Measurements from ENCODE around the gene ASIC4.
A peak's percentile ranks its signal among the peaks of the same experiment; 100 is the strongest.

Gene ASIC4

GRCh38 chr2:219565130-219566080 is 51.1 kb downstream of the ASIC4 start:
- no peak overlapping the region for H3K4me3 ChIP-seq (ENCODE audit: low read depth, low read length)
- DNase-seq (ENCODE audit: low read depth), result no peak
- in situ Hi-C loops (cut with HindIII; ENCODE audit: low sequenced_read_pairs), result no loop called here
- TF ChIP-seq, protein P1, sequence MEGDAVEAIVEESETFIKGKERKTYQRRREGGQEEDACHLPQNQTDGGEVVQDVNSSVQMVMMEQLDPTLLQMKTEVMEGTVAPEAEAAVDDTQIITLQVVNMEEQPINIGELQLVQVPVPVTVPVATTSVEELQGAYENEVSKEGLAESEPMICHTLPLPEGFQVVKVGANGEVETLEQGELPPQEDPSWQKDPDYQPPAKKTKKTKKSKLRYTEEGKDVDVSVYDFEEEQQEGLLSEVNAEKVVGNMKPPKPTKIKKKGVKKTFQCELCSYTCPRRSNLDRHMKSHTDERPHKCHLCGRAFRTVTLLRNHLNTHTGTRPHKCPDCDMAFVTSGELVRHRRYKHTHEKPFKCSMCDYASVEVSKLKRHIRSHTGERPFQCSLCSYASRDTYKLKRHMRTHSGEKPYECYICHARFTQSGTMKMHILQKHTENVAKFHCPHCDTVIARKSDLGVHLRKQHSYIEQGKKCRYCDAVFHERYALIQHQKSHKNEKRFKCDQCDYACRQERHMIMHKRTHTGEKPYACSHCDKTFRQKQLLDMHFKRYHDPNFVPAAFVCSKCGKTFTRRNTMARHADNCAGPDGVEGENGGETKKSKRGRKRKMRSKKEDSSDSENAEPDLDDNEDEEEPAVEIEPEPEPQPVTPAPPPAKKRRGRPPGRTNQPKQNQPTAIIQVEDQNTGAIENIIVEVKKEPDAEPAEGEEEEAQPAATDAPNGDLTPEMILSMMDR (IDR thresholded peaks at IDR 0.05; ENCODE audit: low read depth, low read length, missing control alignments), result no peak

- in situ Hi-C loops (cut with HindIII; ENCODE audit: low sequenced_read_pairs), result no loop called here
- H3K4me3 ChIP-seq (ENCODE audit: low read depth, low read length), result no peak overlapping the region
- TF ChIP-seq, protein P1 (IDR thresholded peaks at IDR 0.05; ENCODE audit: low read depth, low read length, missing control alignments), result no peak
- no peak for DNase-seq (ENCODE audit: low read depth)
Observed at GRCh38 chr2:219566640-219567039, 52.4 kb downstream of the ASIC4 start.

DNA sequence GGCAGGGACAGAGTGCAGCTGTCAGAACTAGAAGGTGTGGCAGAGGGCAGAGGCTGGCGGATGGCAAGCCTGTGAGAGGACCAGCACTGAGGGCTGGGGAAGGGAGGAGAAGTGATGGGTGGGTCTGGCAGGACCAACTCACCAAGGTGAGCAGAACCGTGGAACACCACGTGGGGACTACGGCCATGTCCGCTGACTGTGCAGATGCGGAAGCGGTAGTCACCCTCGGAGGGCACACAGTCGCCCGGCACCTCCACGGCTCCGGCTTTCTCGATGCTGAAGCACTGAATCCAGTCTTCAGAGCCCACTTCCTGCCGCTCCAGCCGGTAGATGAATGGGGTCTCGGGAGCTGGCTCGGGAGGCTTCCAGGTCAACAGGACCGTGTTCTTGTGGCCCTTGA is 52.8 kb downstream of the ASIC4 start:
- no peak for DNase-seq (ENCODE audit: low read depth)
- H3K4me3 ChIP-seq (ENCODE audit: low read depth, low read length), result no peak overlapping the region
- TF ChIP-seq, protein P1 (IDR thresholded peaks at IDR 0.05; ENCODE audit: low read depth, low read length, missing control alignments), result no peak
- in situ Hi-C loops (cut with HindIII; ENCODE audit: low sequenced_read_pairs), result no loop called here

DNA sequence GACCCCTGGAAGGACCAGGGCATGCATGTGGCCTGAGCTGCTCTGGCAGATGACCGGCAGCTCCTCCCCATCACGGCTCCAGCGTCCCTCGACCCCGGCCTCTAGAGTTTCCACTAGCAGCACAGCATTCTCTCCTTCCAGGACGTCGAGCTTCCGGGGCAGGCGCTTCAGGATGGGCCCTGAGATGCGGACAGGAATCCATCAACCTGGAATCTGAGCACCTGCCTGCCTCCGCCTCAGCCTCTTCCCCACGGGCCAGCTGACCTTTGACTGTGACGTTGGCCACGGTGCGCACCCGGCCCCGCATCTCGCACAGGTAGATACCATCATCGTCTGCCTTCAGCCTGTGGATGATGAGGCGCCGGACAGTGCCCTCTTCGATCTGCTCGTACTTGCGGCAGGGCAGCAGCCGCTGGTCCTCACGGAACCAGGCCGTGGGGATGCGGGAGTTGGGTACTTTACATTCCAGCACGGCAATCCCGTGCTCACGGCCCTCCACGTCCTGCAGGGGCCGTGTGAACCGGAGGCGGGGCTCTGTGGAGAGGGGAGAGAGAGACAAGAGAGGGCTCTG is 53.6 kb downstream of the ASIC4 start:
- in situ Hi-C loops (cut with HindIII; ENCODE audit: low sequenced_read_pairs), result no loop called here
- TF ChIP-seq, protein P1 (IDR thresholded peaks at IDR 0.05; ENCODE audit: low read depth, low read length, missing control alignments), result no peak

GRCh38 chr2:219569041-219569440 is 54.8 kb downstream of the ASIC4 start:
- no peak overlapping the region for H3K4me3 ChIP-seq (ENCODE audit: low read depth, low read length)
- in situ Hi-C loops (cut with HindIII; ENCODE audit: low sequenced_read_pairs), result no loop called here
- DNase-seq (ENCODE audit: low read depth), result no peak
- TF ChIP-seq, protein P1 (IDR thresholded peaks at IDR 0.05; ENCODE audit: low read depth, low read length, missing control alignments), result no peak

More for the DNA sequence above, 53.6 kb downstream of the ASIC4 start:
- DNase-seq (ENCODE audit: low read depth), result no peak
- H3K4me3 ChIP-seq (ENCODE audit: low read depth, low read length), result no peak overlapping the region

GRCh38 chr2:219569635-219570034 is 55.4 kb downstream of the ASIC4 start:
- H3K4me3 ChIP-seq (ENCODE audit: low read depth, low read length), result peak overlapping the region; percentile 58
- TF ChIP-seq, protein P1 (IDR thresholded peaks at IDR 0.05; ENCODE audit: low read depth, low read length, missing control alignments), result no peak
- in situ Hi-C loops (cut with HindIII; ENCODE audit: low sequenced_read_pairs), result no loop called here
- no peak for DNase-seq (ENCODE audit: low read depth)
